PFSK-1 (cell line): Measurements from ENCODE around the gene PPARA.

Experiments used
- POLR2AphosphoS5 ChIP-seq: IDR thresholded peaks from 2 replicates; pipeline ENCODE4 v1.6.1; 2012; ENCODE audit warnings: low read depth, mild to moderate bottlenecking, control low read depth, low read length, moderate library complexity
- TF ChIP-seq, protein P1 (sequence below), 2 experiments: IDR thresholded peaks; 2 replicates each; pipeline versions ENCODE4 v1.6.1 to v1.8.0; 2011 to 2012; ENCODE audit warnings: low read depth in 2 of 2, low read length in 2 of 2, control low read depth in 1 of 2, inconsistent platforms in 1 of 2, mild to moderate bottlenecking in 1 of 2, moderate library complexity in 1 of 2; ENCODE audit not compliant: insufficient read depth in 1 of 2

DNA sequence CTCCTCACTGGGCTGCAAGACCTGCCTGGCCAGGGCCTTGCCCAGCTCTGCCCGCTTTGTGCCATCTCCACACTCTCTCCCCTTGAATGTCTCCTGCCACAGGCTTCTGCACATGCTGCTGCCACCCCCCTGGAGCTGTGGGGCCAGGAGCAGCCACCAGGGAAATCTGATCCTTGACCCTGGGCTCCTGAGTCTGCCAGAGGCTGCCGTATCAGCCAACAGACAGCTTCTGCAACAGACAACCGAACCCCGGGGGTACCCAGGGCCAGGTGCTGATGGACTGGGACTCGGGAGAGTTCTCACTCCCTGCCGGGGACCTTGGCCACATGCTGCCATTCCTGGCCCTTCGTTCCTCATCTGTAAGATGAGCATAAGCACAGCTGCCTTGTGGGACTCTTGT is 3.3 kb upstream of the PPARA start:
- TF ChIP-seq, protein P1, sequence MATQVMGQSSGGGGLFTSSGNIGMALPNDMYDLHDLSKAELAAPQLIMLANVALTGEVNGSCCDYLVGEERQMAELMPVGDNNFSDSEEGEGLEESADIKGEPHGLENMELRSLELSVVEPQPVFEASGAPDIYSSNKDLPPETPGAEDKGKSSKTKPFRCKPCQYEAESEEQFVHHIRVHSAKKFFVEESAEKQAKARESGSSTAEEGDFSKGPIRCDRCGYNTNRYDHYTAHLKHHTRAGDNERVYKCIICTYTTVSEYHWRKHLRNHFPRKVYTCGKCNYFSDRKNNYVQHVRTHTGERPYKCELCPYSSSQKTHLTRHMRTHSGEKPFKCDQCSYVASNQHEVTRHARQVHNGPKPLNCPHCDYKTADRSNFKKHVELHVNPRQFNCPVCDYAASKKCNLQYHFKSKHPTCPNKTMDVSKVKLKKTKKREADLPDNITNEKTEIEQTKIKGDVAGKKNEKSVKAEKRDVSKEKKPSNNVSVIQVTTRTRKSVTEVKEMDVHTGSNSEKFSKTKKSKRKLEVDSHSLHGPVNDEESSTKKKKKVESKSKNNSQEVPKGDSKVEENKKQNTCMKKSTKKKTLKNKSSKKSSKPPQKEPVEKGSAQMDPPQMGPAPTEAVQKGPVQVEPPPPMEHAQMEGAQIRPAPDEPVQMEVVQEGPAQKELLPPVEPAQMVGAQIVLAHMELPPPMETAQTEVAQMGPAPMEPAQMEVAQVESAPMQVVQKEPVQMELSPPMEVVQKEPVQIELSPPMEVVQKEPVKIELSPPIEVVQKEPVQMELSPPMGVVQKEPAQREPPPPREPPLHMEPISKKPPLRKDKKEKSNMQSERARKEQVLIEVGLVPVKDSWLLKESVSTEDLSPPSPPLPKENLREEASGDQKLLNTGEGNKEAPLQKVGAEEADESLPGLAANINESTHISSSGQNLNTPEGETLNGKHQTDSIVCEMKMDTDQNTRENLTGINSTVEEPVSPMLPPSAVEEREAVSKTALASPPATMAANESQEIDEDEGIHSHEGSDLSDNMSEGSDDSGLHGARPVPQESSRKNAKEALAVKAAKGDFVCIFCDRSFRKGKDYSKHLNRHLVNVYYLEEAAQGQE (IDR thresholded peaks at IDR 0.05; ENCODE audit: insufficient read depth in 1 of 2, low read depth in 2 of 2, low read length in 2 of 2) = no peak
- TF ChIP-seq POLR2AphosphoS5 = no peak
